GM15510 (cell line): ENCODE data around the gene OR51E2.

Source experiments
- POLR2A ChIP-seq: IDR thresholded peaks from 3 replicates; pipeline ENCODE4 v1.6.1; 2011; ENCODE audit warnings: borderline replicate concordance; ENCODE audit not compliant: insufficient read length; ENCODE audit errors: extremely low read depth

The OR51E2 gene

GRCh38 chr11:4673781-4674180, 23.9 kb downstream of the OR51E2 start:
- no peak for TF ChIP-seq POLR2A

GRCh38 chr11:4672470-4672869, 25.2 kb downstream of the OR51E2 start:
- no peak for TF ChIP-seq POLR2A

- TF ChIP-seq POLR2A, result no peak
Measured at GRCh38 chr11:4671741-4672140, 25.9 kb downstream of the OR51E2 start.

- TF ChIP-seq POLR2A, result no peak
Measured at GRCh38 chr11:4665424-4665823, 32.2 kb downstream of the OR51E2 start.

GRCh38 chr11:4664786-4665185, 32.9 kb downstream of the OR51E2 start:
- TF ChIP-seq POLR2A, result no peak

GRCh38 chr11:4664183-4664582, 33.5 kb downstream of the OR51E2 start:
- TF ChIP-seq POLR2A, result no peak

GRCh38 chr11:4662876-4663275, 34.8 kb downstream of the OR51E2 start:
- TF ChIP-seq POLR2A, result no peak

GRCh38 chr11:4658629-4659445, 38.8 kb downstream of the OR51E2 start:
- no peak for TF ChIP-seq POLR2A

- TF ChIP-seq POLR2A, result no peak
Measured at GRCh38 chr11:4654635-4655369, 42.9 kb downstream of the OR51E2 start.

- no peak for TF ChIP-seq POLR2A
Measured at GRCh38 chr11:4647766-4648165, 49.9 kb downstream of the OR51E2 start.

- no peak for TF ChIP-seq POLR2A
Measured at GRCh38 chr11:4645974-4646373, 51.7 kb downstream of the OR51E2 start.

GRCh38 chr11:4644233-4644632, 53.4 kb downstream of the OR51E2 start:
- no peak for TF ChIP-seq POLR2A

- no peak for TF ChIP-seq POLR2A
Measured at GRCh38 chr11:4643682-4644081, 54.0 kb downstream of the OR51E2 start, which contains the start of gene OR51E1. OR51E1 (plus strand) TSS chr11:4643982; CDS start chr11:4652527, 8,545 bp downstream.

- no peak for TF ChIP-seq POLR2A
Measured at GRCh38 chr11:4643076-4643475, 54.6 kb downstream of the OR51E2 start.

GRCh38 chr11:4642043-4642442, 55.6 kb downstream of the OR51E2 start:
- TF ChIP-seq POLR2A, result no peak

- no peak for TF ChIP-seq POLR2A
Measured at GRCh38 chr11:4641501-4641900, 56.2 kb downstream of the OR51E2 start.
